SW 1271 (cell line): Measurements from ENCODE around the gene TAS2R50.
"Not testable (repeated sequence)": the region's sequence is repeated elsewhere in the genome, so short reads cannot be mapped to it uniquely, and the experiment has no call there.

ENCODE experiments used
- DNase-seq, 2 experiments: peaks; one replicate each; lab custom pipeline; 2025; lab: John Stamatoyannopoulos, UW

The TAS2R50 gene

GRCh38 chr12:10986812-10987211 is at the start of gene TAS2R50:
TAS2R50 (minus strand) TSS chr12:10986912; CDS start chr12:10986860, 52 bp downstream.
- DNase-seq = no peak

- DNase-seq = not testable (repeated sequence)
These were observed 47.2 kb upstream of the TAS2R50 start for GRCh38 chr12:11033959-11034358.

GRCh38 chr12:11031307-11031706 is 44.6 kb upstream of the TAS2R50 start, which contains the start of gene TAS2R31:
TAS2R31 (minus strand) TSS chr12:11031407; CDS start chr12:11031335, 72 bp downstream.
- no peak for DNase-seq

DNA sequence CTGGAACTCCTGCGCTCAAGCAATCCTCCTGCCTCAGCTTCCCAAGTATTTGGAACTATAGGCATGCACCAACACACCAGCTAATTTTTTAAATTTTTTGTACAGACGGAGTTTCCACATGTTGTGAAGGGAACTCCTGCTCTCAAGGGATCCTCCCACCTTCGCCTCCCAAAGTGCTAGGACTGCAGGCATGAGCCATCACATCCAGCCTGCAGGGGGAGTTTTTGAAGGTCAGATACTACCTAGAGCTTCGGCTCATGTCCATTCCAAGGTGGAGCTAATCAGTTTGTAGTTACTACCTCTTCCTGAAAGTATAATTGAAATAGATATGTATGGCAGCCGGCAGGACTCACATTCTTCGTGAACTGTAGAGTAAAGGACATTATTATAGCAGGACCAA is 39.4 kb upstream of the TAS2R50 start:
- DNase-seq = no peak

- DNase-seq = no peak
These were observed 36.7 kb upstream of the TAS2R50 start for GRCh38 chr12:11023387-11023786.

DNA sequence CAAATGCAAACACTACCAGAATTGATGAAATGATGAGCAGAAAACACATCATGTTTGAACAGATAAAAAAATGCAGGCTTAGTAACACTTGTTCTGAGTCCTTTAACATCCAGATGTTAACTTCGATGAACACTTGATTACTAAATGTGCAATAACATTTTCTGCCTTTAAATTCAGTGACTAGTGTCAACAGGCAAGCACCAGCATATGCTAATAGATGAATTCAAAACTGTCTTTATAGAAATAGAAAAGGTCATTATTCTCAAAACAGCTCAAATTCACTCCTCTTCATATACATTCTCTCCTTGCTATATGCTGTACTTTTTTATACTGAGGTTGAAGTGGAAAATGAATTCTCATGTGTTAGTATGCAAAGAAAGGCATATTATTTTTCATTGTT is 35.8 kb upstream of the TAS2R50 start, which contains the start of gene TAS2R19:
Gene TAS2R19 (minus strand): TSS at position 101 of the 400 bp plus-strand sequence. CDS start 49 bp downstream, at position 52.
- no peak for DNase-seq

DNA sequence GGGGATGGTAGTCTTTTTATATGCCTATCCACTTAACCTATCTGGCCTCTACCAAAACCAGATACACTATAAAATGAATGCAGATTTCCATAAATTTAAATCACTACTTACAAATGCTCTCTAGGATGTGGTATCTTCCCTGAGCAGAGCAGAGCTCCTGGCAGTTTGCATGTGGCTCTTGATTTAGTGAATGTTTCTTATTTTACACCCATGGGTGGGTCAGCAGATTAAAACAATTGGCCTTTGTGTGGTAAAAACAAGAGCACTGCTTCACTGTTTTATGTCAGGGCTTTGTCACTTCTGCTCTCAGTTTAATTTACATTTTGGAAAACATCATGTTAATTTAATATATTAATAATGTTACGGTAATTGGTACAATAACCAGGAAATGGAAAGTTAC is 30.2 kb upstream of the TAS2R50 start:
- no peak for DNase-seq

DNA sequence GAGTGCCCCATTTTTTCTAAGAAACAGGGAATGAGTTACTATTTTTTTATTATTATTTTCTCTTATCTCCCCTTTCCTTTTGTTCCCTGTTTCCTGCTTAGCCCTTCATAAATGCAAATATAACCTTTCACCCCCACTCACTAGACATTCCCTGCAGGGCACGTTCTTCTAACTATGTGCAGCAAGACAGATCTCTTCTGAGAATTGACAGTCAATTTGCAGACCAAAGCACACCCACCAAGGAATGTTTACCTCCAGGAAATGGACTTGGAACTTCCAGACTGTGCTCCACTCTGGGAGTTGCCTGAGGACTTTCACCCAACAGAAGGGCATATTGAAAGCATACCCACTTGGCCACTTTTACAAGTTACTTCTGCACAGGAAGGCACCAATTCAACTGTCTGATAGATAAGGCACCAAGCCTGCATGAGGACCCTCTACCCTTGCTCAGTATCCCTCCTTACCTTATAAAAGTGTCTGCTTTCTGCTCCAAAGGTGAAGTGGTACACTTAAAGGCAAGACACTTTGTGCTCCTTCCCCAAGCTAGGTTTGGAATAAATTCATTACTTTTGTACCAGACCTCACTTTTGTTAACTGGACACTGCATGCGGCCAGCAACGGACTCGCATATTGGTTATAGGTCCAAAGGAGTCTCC is 29.2 kb upstream of the TAS2R50 start:
- no peak for DNase-seq

- no peak for DNase-seq
These were observed 27.5 kb upstream of the TAS2R50 start for GRCh38 chr12:11014234-11014633.

DNA sequence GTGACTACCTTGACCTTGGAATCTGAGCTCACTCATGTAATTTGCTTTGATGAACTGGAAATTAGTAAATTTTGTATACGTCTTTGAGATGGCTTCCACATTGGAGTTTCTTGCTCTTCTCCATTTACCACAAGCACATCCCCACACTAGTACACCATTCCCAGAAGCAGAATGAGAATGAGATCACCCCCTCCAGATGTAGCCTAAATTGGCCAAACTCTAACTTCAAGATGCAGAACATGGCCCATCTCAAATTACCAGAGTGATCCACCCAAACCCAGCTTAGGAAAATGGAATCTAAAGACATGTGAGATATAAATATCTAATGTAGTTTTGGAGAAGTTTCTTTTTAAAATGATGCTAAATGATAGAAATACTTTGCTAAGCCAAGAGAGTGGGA is 20.9 kb upstream of the TAS2R50 start:
- DNase-seq = no peak

DNA sequence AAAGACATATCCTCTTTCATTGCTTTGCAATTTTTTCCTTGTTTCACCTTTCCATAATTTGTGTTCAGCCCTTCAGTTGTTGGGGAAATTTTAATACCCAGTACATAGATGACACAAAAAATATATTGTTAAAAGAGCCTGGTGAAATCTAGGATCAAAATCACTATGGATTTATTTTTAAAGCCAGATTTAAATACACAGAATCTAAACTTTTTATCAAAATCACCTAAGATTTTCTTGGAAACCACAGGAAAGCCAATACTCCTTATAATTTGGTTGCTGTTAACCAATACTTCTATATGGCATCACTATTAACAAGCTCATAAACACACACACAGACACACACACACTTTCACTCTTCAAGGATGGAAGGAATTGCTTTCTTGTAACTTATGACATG is 11.5 kb upstream of the TAS2R50 start, which contains the start of gene TAS2R20:
Gene TAS2R20 (minus strand): TSS at position 101 of the 400 bp plus-strand sequence. CDS start 429 bp downstream, outside the sequence.
- no peak for DNase-seq

DNA sequence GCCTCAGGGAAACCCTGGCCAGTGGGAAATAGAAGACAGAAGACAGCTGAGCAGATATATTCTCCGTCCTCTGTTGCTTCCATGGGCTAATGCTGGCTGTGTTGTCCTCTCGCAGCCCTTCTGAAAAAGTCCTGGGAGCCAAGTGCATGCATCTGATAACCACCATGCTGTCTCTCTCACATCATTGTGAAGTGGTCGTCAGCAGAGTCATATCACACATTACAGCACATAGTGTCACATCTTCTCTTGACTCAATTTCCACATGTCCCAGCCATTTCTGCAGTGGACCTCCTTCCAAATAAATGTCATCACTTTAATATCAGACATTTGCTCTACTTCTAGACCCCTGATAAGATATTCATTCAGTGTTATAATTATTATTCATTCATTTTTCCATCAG is 7.6 kb upstream of the TAS2R50 start:
- DNase-seq = no peak

DNA sequence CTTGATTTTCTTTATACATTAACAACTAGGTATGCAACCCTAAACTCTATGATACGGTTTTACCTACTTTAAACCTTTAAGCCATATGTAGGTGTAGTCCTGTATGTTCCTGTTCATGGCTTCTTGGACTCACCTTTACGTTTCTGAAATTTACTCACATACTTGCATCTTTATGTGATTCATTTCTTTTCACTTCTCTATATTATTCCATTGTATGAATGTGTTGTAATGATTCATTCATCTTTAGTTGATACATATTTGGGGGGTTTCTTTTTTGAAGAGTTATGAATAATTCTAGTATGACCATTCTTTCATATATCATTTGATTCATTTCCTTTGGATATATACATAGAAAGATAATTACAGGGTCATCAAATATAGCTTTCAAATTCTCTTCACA is 2.4 kb upstream of the TAS2R50 start:
- DNase-seq = no peak

GRCh38 chr12:10982244-10982643 is 4.5 kb downstream of the TAS2R50 start:
- DNase-seq = no peak

GRCh38 chr12:10974965-10975364 is 11.7 kb downstream of the TAS2R50 start:
- DNase-seq = no peak

DNA sequence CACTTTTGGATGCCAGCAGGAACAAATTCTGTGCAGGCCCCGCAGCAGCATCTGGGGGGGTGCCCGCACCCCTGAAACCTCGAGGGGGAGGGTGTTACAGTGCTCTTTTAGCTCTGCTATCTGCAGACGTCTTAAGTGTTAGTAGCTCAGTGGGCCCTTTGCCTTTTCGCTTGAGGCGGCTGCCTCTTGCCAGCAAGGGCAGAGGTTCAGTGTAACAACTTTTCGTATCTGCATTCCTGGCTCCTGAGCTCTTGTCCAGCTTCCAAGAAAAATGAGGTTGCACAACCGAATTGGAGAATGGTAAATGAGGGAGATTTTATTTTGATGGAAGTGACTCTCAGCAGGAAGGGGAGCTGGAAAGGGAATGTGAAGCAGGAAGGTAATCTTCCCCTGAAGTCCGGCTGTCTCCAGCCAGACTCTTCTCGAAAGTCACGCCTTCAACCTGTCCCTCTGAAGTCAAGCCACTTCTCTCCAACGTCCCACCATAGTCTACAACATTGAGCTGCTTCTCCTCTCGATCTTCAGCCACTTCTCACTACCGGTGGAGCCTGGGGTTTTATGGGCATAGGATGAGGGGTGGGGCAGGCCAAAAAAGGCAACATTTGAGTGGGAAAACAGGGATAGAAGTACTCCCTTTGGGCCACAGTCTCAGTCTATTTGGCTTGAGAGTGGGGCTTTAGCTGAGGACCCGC is 17.8 kb downstream of the TAS2R50 start:
- peak in 1 of 2 experiments; percentile 37 for DNase-seq

DNA sequence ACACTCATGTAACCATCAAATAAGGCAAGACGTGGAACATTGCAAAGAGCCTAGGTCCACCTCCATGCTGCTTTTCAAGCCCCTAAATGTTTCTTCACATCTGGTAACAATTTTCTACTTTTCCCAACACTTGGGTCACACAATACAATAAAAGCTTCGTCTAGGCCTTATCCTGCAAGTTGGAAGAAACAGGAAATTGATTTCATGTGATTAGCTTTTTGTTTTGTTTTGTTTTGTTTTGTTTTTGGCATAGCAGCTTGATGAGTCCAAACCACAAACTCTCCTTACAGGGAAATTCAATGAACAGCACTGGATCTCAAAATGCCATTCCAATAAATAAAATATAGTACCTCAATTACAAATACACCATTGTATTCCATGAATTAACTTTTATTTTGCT is 19.3 kb downstream of the TAS2R50 start:
- DNase-seq = peak; percentile 29 to 83

DNA sequence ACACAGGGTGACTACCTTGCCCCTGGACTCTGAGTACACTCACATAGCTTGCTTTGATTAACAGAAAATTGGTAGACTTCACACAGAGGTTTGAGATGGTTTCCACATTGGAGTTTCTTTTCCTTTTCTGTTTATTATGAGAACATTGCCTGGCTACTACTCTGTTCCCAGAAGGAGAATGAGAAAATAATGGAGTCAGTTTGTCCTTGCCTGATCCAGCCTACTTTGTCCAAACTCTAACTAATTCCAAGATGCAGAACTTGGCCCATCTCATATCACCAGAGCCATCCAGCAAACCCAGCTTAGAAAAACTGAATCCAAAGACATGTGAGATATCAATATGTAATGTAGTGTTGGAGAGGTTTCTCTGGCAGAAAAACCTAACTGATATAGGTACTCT is 20.4 kb downstream of the TAS2R50 start:
- DNase-seq = no peak

GRCh38 chr12:10965476-10965875 is 21.2 kb downstream of the TAS2R50 start:
- no peak for DNase-seq

- DNase-seq = no peak
These were observed 26.5 kb downstream of the TAS2R50 start for GRCh38 chr12:10960211-10960610.

GRCh38 chr12:10959804-10960203 is 26.9 kb downstream of the TAS2R50 start:
- no peak for DNase-seq

DNA sequence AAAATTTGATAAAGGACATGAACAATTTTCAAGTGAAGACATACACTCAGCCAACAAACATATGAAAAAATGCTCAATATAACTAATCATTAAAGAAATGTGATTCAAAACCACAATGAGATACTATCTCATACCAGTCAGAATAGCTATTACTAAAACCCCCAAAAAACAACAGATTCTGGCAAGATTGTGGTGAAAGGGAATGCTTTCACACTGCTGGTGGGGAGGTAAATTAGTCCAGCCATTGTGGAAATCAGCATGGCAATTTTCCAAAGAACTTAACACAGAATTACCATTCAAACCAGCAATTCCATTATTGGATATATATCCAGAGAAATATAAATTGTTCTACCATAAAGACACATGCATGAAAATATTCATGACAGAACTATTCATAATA is 29.0 kb downstream of the TAS2R50 start:
- DNase-seq = no peak

DNA sequence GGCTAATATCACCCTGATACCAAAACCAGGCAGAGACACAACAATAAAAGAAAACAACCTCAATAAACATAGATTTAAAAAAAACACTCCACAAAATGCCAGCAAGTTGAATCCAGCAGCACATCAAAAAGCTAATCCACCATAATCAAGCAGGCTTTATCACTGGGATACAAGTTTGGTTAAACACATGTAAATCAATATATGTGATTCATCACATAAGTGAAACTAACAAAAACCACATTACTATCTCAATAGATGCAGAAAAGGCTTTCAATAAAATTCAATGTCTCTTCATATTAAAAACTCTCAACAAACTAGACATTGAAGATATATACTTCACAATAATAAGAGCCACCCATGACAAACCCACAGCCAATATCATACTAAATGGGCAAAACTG is 30.6 kb downstream of the TAS2R50 start:
- DNase-seq = no peak
